ENCODE data around the gene FSTL3. TPM values are rescaled to one million over a fixed set of nuclear protein-coding genes. Genes with fewer than 3 reads are reported as not detected.

Gene FSTL3
- total RNA-seq, 1 donor from 2014 or later, result 2.4 TPM

DNA sequence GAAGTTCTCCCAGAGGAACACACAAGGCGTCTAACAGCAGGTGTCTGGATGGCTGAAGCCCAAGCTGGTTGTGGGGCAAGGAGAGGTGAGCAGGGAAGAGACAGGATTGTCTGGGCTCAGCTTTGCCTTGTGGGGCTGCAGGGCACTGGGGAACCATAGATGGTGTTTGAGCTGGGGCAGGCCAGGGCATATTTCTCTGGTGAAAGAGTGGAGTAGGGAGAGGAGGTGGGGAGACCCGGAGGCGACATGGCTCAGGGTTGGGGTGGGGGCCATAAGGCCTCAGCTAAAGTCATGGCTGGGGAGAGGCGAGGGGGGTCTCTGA lies 27.1 kb downstream of the FSTL3 start:
- Histone ChIP-seq H3K4me3 (no peak overlapping the region), H2AFZ (replicated peaks) (no peak overlapping the region)

DNA sequence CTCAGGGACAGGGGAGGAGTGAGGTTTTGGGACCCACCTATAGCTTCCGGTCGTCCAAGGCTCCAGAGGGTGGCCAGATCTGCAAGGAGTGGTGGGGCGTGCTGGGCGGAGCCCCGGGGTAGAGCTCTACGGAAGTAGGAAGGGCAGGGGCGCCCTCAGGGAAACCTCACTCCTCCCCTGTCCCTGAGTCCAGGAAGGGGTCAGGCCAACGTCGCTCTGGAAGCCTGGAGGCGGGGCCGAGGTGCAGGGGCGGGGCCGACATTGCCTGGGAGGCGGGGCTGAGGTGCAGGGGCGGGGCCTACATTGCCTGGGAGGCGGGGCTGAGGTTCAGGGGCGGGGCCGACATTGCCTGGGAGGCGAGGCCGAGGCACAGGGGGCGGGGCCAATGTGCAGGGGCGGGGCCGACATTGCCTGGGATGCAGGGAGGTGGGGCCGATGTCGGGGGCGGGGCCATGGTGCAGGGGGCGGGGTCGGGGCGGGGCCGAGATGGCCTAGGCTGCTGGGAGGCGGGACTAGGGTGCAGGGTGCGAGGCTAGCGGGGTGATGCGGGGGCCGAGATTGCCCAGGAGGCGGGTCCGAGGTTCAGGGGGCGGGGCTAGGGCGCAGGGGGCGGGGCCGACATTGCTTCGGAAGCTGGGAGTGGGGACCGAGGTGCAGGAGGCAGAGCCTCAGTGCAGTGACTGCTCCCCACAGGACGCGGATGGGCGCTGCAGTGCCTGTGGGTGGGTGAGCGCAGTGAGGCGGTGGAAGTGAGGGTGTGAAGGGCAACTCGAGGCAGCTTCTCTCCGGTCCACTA lies 27.7 kb downstream of the FSTL3 start:
- Histone ChIP-seq H3K79me2 (ENCODE audit: low read depth) (no peaks in the 10 kb centered on the region), H3K4me3 (no peak overlapping the region), H3K27ac (no peak overlapping the region), H3K36me3 (no peaks in the 10 kb centered on the region), H3K27me3 (peaks cover 16% of the 10 kb centered on the region), H3K9ac (no peak overlapping the region), H3F3A (ENCODE audit: low read depth) (peaks cover 22% of the 10 kb centered on the region), H4K20me1 (ENCODE audit: low read depth) (no peaks in the 10 kb centered on the region), H3K4me1 (no peaks in the 10 kb centered on the region), H2AFZ (replicated peaks) (peak overlapping the region; percentile 60), H3K9me3 (ENCODE audit: low read depth) (no peaks in the 10 kb centered on the region), H3K4me2 (peak overlapping the region; percentile 42)
- peak; percentile 86 for DNase-seq (ENCODE audit: low spot score)
- H3K4me1 Mint-ChIP-seq, result peaks cover 11% of the 10 kb centered on the region
- peaks cover 8% of the 10 kb centered on the region for H3K27me3 Mint-ChIP-seq (ENCODE audit: insufficient read depth, low read depth)
- TF ChIP-seq EZH2 (IDR thresholded peaks at IDR 0.05) (no peak), EZH2phosphoT487 (IDR thresholded peaks at IDR 0.05) (no peak)
- TF ChIP-seq, protein P1, sequence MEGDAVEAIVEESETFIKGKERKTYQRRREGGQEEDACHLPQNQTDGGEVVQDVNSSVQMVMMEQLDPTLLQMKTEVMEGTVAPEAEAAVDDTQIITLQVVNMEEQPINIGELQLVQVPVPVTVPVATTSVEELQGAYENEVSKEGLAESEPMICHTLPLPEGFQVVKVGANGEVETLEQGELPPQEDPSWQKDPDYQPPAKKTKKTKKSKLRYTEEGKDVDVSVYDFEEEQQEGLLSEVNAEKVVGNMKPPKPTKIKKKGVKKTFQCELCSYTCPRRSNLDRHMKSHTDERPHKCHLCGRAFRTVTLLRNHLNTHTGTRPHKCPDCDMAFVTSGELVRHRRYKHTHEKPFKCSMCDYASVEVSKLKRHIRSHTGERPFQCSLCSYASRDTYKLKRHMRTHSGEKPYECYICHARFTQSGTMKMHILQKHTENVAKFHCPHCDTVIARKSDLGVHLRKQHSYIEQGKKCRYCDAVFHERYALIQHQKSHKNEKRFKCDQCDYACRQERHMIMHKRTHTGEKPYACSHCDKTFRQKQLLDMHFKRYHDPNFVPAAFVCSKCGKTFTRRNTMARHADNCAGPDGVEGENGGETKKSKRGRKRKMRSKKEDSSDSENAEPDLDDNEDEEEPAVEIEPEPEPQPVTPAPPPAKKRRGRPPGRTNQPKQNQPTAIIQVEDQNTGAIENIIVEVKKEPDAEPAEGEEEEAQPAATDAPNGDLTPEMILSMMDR (IDR thresholded peaks at IDR 0.05), result no peak
- H3K36me3 Mint-ChIP-seq, result peaks cover 2% of the 10 kb centered on the region
- H3K9me3 Mint-ChIP-seq, result peaks cover 3% of the 10 kb centered on the region
- H3K4me3 Mint-ChIP-seq, result no peak overlapping the region
- H3K27ac Mint-ChIP-seq, result no peak overlapping the region

More for the DNA sequence above, 27.1 kb downstream of the FSTL3 start:
- no peak overlapping the region for H3K27ac ChIP-seq
- H3K4me2 ChIP-seq, result peak overlapping the region; percentile 42
- no peaks in the 10 kb centered on the region for H3K4me1 ChIP-seq
- peaks cover 2% of the 10 kb centered on the region for H3K36me3 Mint-ChIP-seq
- TF ChIP-seq EZH2 (IDR thresholded peaks at IDR 0.05) (no peak), EZH2phosphoT487 (IDR thresholded peaks at IDR 0.05) (no peak)
- TF ChIP-seq, protein P1 (IDR thresholded peaks at IDR 0.05), result no peak
- H3K9ac ChIP-seq, result no peak overlapping the region
- H3K4me1 Mint-ChIP-seq, result peaks cover 11% of the 10 kb centered on the region
- H3K4me3 Mint-ChIP-seq, result peak overlapping the region; percentile 68
- H3K27me3 Mint-ChIP-seq (ENCODE audit: insufficient read depth, low read depth), result peaks cover 8% of the 10 kb centered on the region
- H4K20me1 ChIP-seq (ENCODE audit: low read depth), result no peaks in the 10 kb centered on the region
- peaks cover 16% of the 10 kb centered on the region for H3K27me3 ChIP-seq
- H3K79me2 ChIP-seq (ENCODE audit: low read depth), result no peaks in the 10 kb centered on the region
- no peaks in the 10 kb centered on the region for H3K9me3 ChIP-seq (ENCODE audit: low read depth)
- H3F3A ChIP-seq (ENCODE audit: low read depth), result peaks cover 20% of the 10 kb centered on the region
- H3K27ac Mint-ChIP-seq, result peak overlapping the region; percentile 27
- no peak for DNase-seq (ENCODE audit: low spot score)
- H3K9me3 Mint-ChIP-seq, result peaks cover 3% of the 10 kb centered on the region
- no peaks in the 10 kb centered on the region for H3K36me3 ChIP-seq

DNA sequence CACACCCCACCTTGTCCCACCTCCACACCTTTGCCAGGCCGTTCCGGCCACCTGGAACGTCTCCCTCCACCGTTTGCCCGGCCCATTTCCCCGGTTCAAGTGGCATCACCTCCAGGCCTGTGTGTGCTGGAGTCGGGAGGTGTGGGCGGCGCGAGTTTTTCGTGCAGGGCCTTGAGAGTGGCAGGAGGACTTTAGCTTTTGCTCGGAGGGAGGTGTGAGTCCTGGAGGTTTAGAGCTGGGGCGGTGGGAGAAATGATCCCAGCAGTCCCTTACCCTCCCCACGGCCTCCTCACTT lies 28.2 kb downstream of the FSTL3 start:
- peak overlapping the region; percentile 60 for H2AFZ ChIP-seq (replicated peaks)
- no peaks in the 10 kb centered on the region for H4K20me1 ChIP-seq (ENCODE audit: low read depth)
- Mint-ChIP-seq H3K36me3 (peaks cover 2% of the 10 kb centered on the region), H3K27ac (no peak overlapping the region), H3K4me1 (peaks cover 11% of the 10 kb centered on the region), H3K4me3 (no peak overlapping the region), H3K9me3 (peaks cover 3% of the 10 kb centered on the region), H3K27me3 (ENCODE audit: insufficient read depth, low read depth) (peaks cover 8% of the 10 kb centered on the region)
- H3K9ac ChIP-seq, result no peak overlapping the region
- peaks cover 22% of the 10 kb centered on the region for H3F3A ChIP-seq (ENCODE audit: low read depth)
- DNase-seq (ENCODE audit: low spot score), result no peak
- peak overlapping the region; percentile 25 for H3K4me2 ChIP-seq
- no peaks in the 10 kb centered on the region for H3K36me3 ChIP-seq
- H3K4me3 ChIP-seq, result no peak overlapping the region
- no peaks in the 10 kb centered on the region for H3K4me1 ChIP-seq
- H3K9me3 ChIP-seq (ENCODE audit: low read depth), result no peaks in the 10 kb centered on the region
- H3K79me2 ChIP-seq (ENCODE audit: low read depth), result peaks cover under 1% of the 10 kb centered on the region
- peaks cover 16% of the 10 kb centered on the region for H3K27me3 ChIP-seq
- no peak overlapping the region for H3K27ac ChIP-seq
- TF ChIP-seq EZH2phosphoT487 (IDR thresholded peaks at IDR 0.05) (no peak), EZH2 (IDR thresholded peaks at IDR 0.05) (no peak)
- TF ChIP-seq, protein P1 (IDR thresholded peaks at IDR 0.05), result no peak
